GM12875 (cell line): Measurements from ENCODE around the gene CCDC183.
A peak's percentile ranks its signal among the peaks of the same experiment; 100 is the strongest.

Experiments
- H3K4me3 ChIP-seq: one replicate; pipeline ENCODE4 v1.5.1; 2011; ENCODE audit warnings: low read depth, low read length, control low read depth
- CTCF ChIP-seq: IDR thresholded peaks from 2 replicates; pipeline ENCODE4 v1.5.1; 2011; ENCODE audit warnings: low read depth, mild to moderate bottlenecking, control low read depth, inconsistent platforms, low read length, moderate library complexity, borderline replicate concordance; ENCODE audit not compliant: insufficient read depth

CCDC183 gene

DNA sequence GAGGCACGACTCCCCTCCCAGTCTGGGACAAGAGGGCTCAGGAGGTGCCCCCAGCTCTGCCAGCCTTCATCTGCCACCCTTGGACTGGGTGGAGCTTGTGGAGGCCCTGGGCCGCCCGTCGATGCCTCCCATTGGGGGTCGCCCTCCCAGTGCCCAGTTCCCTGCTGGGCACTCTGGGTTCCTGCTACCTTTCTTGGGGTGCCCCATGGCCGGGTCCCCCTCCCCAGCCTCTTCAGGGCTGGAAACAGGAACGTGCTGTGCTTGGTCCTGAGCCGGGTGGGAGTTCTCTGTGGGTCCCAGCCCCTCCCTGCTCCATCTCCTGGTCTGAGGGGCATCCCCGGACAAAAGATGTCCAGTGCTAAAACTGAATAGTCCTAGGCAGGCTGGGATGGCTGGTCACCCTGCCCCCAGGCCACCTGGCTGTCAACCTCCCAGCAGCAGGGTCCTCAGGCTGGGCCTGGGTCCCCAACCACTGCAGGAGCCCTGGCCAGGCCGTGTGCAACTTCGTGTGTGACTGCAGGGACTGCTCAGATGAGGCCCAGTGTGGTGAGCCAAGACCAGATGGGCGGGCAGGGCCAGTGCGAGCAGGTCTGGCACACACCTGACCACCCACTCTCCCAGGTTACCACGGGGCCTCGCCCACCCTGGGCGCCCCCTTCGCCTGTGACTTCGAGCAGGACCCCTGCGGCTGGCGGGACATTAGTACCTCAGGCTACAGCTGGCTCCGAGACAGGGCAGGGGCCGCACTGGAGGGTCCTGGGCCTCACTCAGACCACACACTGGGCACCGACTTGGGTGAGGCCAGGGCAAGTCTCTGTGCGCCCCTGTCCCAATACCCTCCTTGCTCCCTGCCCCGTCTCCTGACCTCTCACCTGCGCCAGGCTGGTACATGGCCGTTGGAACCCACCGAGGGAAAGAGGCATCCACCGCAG lies 56.8 kb downstream of the CCDC183 start:
- no peak overlapping the region for H3K4me3 ChIP-seq
- no peak for TF ChIP-seq CTCF

DNA sequence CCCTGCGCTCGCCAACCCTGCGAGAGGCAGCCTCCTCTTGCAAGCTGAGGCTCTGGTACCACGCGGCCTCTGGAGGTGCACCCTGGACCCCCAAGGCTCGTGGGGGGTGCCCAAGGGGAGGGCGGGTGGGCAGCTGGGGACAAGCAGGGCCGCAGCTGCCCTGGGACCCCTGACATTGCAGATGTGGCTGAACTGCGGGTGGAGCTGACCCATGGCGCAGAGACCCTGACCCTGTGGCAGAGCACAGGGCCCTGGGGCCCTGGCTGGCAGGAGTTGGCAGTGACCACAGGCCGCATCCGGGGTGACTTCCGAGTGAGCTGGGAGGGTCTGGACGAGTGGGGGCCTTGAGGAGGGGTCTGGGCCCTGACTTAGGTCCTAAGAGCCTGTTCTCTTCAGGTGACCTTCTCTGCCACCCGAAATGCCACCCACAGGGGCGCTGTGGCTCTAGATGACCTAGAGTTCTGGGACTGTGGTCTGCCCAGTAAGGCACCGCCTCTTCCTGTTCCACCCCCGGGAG lies 57.5 kb downstream of the CCDC183 start:
- H3K4me3 ChIP-seq = no peak overlapping the region
- TF ChIP-seq CTCF = peak; percentile 31; the same call in 1 of the 2 replicates

DNA sequence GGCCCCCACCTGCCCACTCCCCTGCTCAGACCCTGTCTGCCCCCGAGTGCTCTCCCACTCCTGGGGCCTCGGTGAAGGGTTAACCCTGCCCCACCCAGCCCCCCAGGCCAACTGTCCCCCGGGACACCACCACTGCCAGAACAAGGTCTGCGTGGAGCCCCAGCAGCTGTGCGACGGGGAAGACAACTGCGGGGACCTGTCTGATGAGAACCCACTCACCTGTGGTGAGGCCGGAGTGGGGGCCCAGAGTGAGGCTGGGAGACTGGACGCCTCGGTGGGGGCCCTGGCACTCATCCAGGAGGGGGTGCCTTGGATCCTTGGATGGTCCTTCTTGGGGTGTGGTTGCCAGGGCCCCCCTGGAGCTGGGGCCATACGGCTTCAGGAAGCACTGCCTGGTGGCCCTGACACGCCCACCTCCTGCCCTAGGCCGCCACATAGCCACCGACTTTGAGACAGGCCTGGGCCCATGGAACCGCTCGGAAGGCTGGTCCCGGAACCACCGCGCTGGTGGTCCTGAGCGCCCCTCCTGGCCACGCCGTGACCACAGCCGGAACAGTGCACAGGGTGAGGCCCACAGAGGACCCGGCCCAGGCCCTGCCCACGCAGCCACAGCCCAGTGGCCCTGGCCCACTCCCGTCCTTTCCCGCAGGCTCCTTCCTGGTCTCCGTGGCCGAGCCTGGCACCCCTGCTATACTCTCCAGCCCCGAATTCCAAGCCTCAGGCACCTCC lies 58.1 kb downstream of the CCDC183 start:
- TF ChIP-seq CTCF = no peak
- no peak overlapping the region for H3K4me3 ChIP-seq

DNA sequence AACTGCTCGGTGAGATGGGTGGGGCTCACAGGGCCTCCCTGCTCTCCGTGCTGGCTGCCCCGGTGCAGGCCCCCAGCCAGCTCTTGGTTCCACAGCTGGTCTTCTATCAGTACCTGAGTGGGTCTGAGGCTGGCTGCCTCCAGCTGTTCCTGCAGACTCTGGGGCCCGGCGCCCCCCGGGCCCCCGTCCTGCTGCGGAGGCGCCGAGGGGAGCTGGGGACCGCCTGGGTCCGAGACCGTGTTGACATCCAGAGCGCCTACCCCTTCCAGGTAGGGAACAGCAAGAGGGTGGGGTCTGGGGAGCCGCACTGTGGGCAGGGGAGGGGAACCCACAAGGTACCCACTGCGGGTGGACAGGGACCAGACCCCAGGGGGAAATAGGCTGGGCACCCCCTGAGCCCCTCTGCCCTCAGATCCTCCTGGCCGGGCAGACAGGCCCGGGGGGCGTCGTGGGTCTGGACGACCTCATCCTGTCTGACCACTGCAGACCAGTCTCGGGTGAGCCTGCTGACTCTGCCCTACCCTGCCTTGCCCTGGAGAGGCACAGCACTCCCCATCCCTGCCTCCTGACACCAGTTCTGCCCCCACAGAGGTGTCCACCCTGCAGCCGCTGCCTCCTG lies 58.8 kb downstream of the CCDC183 start:
- H3K4me3 ChIP-seq = no peak overlapping the region
- no peak for TF ChIP-seq CTCF

- H3K4me3 ChIP-seq = no peak overlapping the region
- no peak for TF ChIP-seq CTCF
Observed at GRCh38 chr9:136855461-136856078, 59.4 kb downstream of the CCDC183 start.

DNA sequence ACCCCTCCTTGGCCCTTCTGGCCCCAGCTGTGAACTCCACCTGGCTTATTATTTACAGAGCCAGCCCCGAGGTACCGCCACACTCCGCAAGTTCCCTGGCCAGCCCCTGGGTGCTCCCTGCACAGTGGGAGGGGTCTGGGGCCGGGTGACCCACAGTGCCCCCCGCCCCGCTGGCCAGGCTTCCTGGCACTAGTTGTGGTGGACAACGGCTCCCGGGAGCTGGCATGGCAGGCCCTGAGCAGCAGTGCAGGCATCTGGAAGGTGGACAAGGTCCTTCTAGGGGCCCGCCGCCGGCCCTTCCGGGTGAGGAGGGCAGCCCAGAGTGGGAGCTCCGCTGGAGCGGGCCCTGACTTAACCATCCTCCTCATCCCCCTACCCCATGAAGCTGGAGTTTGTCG lies 59.9 kb downstream of the CCDC183 start:
- H3K4me3 ChIP-seq = no peak overlapping the region
- TF ChIP-seq CTCF = no peak
